Measurements from ENCODE around the gene FOXO3. TPM values are rescaled to one million over a fixed set of nuclear protein-coding genes. Genes with fewer than 3 reads are reported as not detected.
A peak's percentile ranks its signal among the peaks of the same experiment; 100 is the strongest.
"Not testable (repeated sequence)": the region's sequence is repeated elsewhere in the genome, so short reads cannot be mapped to it uniquely, and the experiment has no call there.

The FOXO3 gene
- total RNA-seq, 1 donor from 2014 or later, result 32.8 TPM

GRCh38 chr6:108661982-108662381 is 101.3 kb downstream of the FOXO3 start:
- Mint-ChIP-seq H3K4me3 (no peak overlapping the region), H3K36me3 (ENCODE audit: low read depth) (peaks cover 9% of the 10 kb centered on the region), H3K27me3 (ENCODE audit: low read depth) (no peaks in the 10 kb centered on the region), H3K9me3 (no peaks in the 10 kb centered on the region), H3K4me1 (peaks cover 17% of the 10 kb centered on the region), H3K27ac (ENCODE audit: unreplicated experiment) (no peak overlapping the region)
- TF ChIP-seq CTCF (conservative IDR thresholded peaks at IDR 0.05), result no peak
- DNase-seq (ENCODE audit: low read depth, low spot score), result no peak

GRCh38 chr6:108662702-108663101 is 102.0 kb downstream of the FOXO3 start:
- H3K4me3 Mint-ChIP-seq, result no peak overlapping the region
- TF ChIP-seq CTCF (conservative IDR thresholded peaks at IDR 0.05), result no peak
- no peak for DNase-seq (ENCODE audit: low read depth, low spot score)
- peaks cover 9% of the 10 kb centered on the region for H3K36me3 Mint-ChIP-seq (ENCODE audit: low read depth)
- peaks cover 18% of the 10 kb centered on the region for H3K4me1 Mint-ChIP-seq
- H3K27ac Mint-ChIP-seq (ENCODE audit: unreplicated experiment), result no peak overlapping the region
- no peaks in the 10 kb centered on the region for H3K9me3 Mint-ChIP-seq
- H3K27me3 Mint-ChIP-seq (ENCODE audit: low read depth), result no peaks in the 10 kb centered on the region

- not testable (repeated sequence) for H3K36me3 Mint-ChIP-seq (ENCODE audit: low read depth); H3K27ac Mint-ChIP-seq (ENCODE audit: unreplicated experiment); H3K27me3 Mint-ChIP-seq (ENCODE audit: low read depth); H3K4me3 Mint-ChIP-seq; H3K9me3 Mint-ChIP-seq; DNase-seq (ENCODE audit: low read depth, low spot score)
- peaks cover 20% of the 10 kb centered on the region for H3K4me1 Mint-ChIP-seq
These were observed 102.9 kb downstream of the FOXO3 start for GRCh38 chr6:108663494-108664064.

GRCh38 chr6:108665495-108666196 is 104.9 kb downstream of the FOXO3 start:
- no peak overlapping the region for H3K27ac Mint-ChIP-seq (ENCODE audit: unreplicated experiment)
- H3K4me1 Mint-ChIP-seq, result peaks cover 20% of the 10 kb centered on the region
- peaks cover 7% of the 10 kb centered on the region for H3K36me3 Mint-ChIP-seq (ENCODE audit: low read depth)
- no peaks in the 10 kb centered on the region for H3K9me3 Mint-ChIP-seq
- DNase-seq (ENCODE audit: low read depth, low spot score), result no peak
- no peak for TF ChIP-seq CTCF (conservative IDR thresholded peaks at IDR 0.05)
- no peak overlapping the region for H3K4me3 Mint-ChIP-seq
- H3K27me3 Mint-ChIP-seq (ENCODE audit: low read depth), result no peaks in the 10 kb centered on the region

- H3K4me3 Mint-ChIP-seq, result no peak overlapping the region
- no peak for DNase-seq (ENCODE audit: low read depth, low spot score)
- no peaks in the 10 kb centered on the region for H3K9me3 Mint-ChIP-seq
- H3K27ac Mint-ChIP-seq (ENCODE audit: unreplicated experiment), result no peak overlapping the region
- H3K36me3 Mint-ChIP-seq (ENCODE audit: low read depth), result peaks cover 7% of the 10 kb centered on the region
- peaks cover 20% of the 10 kb centered on the region for H3K4me1 Mint-ChIP-seq
- TF ChIP-seq CTCF (conservative IDR thresholded peaks at IDR 0.05), result no peak
- no peaks in the 10 kb centered on the region for H3K27me3 Mint-ChIP-seq (ENCODE audit: low read depth)
These were observed 106.0 kb downstream of the FOXO3 start for GRCh38 chr6:108666656-108667260.

GRCh38 chr6:108667993-108668392 is 107.3 kb downstream of the FOXO3 start:
- H3K9me3 Mint-ChIP-seq, result no peaks in the 10 kb centered on the region
- H3K4me1 Mint-ChIP-seq, result peaks cover 20% of the 10 kb centered on the region
- no peak overlapping the region for H3K4me3 Mint-ChIP-seq
- DNase-seq (ENCODE audit: low read depth, low spot score), result no peak
- H3K27ac Mint-ChIP-seq (ENCODE audit: unreplicated experiment), result peak overlapping the region; percentile 51
- peaks cover 7% of the 10 kb centered on the region for H3K36me3 Mint-ChIP-seq (ENCODE audit: low read depth)
- TF ChIP-seq CTCF (conservative IDR thresholded peaks at IDR 0.05), result no peak
- H3K27me3 Mint-ChIP-seq (ENCODE audit: low read depth), result no peaks in the 10 kb centered on the region
